DMS 273 (cell line): ENCODE results near the gene TXNRD2.
"Not testable (repeated sequence)": the region's sequence is repeated elsewhere in the genome, so short reads cannot be mapped to it uniquely, and the experiment has no call there.

Experiments used
- DNase-seq: peaks from one replicate; lab custom pipeline; 2025; ENCODE audit not compliant: unreplicated experiment; lab: John Stamatoyannopoulos, UW

Gene TXNRD2

DNA sequence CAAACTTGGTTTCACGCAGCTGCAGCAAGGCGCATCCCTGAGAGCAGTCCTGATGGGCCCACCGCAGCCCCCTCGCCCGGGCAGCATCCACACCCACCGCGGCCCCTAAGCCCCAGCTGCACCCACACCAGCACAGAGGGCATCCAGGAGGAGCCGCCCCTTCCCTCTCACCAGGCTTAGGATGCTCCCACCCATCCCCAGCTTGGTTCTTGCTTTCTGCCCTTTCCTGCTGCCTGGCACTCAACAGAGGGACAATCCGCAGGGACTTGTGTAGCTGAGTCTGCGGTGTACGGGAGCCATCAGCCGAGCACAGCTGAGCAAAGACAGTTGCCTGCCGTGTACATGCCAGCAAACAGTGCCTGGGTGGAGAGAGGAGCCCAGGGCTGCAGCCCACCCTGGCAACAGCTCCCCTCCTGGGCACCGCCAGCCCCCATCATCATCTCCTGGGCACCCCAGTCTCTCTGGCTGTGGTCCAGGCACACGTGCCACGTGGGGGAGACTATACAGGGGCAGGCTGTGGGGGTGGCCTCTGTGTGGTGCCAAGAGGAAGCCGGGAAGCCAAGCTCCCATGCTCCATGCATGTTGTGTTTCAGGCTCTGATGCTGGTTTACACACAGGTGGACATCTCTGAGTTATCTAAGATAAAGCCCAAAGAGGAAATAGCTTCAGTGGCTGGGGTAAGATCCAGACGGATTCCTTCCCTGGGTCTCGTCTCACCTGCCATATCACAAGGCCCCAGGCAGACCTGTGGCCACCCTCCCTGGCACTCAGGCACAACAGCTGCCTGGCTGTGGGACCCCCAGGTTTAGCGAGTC lies 50.9 kb downstream of the TXNRD2 start:
- DNase-seq, result no peak

DNA sequence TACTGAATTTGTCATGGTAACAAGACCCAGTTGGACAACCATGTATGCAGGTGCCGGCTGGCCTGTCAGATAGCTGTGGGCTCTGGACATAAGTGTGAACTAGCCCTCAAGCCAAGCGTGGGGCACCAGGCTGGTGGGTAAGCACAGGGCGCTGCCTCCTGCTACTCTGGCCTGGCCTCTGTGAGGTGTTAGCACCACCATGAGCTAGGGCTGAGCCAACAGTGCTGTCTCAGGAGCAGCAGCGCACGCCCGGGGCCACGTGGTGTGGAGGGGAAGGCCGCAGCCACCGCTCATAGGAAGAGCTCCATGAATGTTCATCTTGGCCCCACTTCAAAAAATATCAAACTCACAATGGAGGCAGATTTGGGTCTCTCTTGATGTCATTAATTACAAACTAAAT lies 51.7 kb downstream of the TXNRD2 start:
- no peak for DNase-seq

- DNase-seq, result no peak
Measured at GRCh38 chr22:19888131-19888746, 53.4 kb downstream of the TXNRD2 start.

- DNase-seq, result no peak
Measured at GRCh38 chr22:19887256-19887985, 54.2 kb downstream of the TXNRD2 start.

DNA sequence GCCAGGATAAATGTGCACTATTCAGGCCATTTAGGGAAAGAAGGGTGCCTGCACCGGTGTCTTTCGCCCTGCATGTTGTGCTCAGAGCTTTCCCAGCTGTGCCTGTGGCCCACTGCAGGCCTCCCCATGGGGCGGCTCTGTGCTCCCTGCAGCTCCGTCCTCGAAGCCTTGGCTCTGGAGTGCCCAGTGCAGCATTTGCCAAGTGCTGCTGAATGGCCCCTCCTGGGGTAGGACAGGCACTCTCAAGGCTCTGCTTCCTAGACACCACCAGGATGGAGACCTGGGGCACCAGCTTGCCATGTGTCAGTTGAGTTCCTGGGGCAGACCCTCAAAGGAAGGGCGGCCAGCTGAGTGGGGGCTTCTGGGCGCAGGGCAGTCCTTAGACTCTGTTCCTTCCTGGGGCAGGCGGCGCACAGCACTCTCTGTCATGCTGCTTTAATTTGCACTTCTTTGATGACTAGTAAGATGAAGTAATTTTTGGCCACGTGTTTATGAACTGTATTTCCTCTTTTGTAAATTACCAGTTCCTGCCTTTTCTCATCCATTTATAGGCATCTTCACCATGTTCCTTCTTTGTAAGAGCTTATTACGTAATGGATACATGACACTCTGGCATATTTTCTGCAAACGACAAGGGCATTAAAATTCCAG lies 54.9 kb downstream of the TXNRD2 start:
- DNase-seq, result no peak

DNA sequence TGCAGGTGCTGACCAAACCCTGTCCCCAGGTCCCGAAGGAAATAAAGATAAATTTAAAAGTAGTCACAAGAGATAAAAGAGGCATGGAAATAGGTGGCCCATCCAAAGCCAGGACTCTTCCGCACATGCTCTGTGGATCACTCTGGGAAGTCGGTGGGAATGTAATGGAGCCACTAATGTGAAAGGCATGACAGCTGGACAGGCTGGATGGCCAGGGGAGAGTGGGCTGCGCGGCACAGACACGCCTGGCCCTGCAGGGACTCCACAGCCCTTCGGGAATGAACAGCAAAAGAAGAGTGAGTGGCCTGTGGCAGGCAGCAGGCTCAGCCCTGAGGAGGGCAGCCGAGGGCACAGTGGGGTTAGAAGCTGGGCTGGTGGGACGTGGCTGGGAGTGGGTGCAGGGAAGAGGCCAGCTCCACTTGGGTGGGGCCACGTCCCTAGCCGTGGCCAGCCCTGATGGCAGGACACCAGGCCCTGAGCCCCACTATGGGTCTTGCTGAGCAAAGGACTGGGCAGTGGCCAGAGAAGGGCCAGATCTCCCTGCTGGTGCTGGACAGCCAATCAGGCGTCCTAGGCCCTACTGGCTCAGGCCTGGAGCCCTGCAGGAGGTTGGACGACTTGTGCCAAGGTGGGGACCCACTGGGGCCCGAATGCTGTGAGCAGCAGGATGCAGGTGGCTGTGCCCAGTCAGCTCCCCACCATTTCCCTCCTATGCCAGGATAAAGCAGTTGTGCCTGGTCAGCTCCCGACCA lies 55.6 kb downstream of the TXNRD2 start:
- no peak for DNase-seq

DNA sequence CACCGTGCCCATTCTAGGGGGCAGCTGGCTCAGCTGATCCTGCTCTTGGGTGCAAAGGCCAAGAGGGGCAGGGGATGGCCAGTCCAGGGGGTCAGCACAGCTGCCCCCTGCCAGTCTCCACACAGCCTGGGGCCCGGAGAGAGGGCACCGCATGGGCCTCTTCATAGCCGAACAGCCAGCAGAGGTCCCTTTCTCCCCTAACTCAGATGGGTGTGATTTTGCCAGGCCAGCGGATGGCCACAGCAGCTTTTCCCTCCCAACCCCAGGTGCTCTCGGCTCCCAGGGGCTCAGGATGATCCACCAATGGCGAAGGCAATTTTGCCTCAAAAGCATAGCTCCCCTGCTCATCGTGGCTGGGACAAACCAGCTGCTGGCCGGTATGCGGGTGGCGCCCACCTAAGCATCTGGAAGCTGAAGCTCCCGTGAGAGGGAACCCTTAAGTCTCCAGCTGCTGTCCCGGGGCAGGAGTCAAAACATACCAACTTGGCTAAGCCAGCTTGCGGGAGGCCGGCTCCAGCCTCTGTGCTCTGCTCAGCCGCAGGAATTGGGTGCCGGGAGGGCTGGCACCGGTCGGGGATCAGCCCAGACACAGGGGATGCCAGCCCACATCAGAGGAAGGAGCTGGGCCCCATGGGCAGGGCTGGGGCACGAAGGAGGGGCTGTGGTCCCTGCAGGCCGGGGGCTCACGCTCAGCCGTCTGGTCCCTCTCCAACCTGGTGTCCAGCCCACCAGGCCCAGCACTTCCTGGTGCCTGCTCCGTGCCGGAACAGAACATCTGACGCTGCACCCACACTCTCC lies 56.5 kb downstream of the TXNRD2 start:
- peak; percentile 31 for DNase-seq

- no peak for DNase-seq
Measured at GRCh38 chr22:19884161-19884953, 57.3 kb downstream of the TXNRD2 start.

GRCh38 chr22:19883446-19883845 lies 58.2 kb downstream of the TXNRD2 start:
- DNase-seq, result not testable (repeated sequence)

- no peak for DNase-seq
Measured at GRCh38 chr22:19882446-19883381, 58.9 kb downstream of the TXNRD2 start.

- peak; percentile 17 for DNase-seq
Measured at GRCh38 chr22:19880786-19881569, 60.6 kb downstream of the TXNRD2 start.

DNA sequence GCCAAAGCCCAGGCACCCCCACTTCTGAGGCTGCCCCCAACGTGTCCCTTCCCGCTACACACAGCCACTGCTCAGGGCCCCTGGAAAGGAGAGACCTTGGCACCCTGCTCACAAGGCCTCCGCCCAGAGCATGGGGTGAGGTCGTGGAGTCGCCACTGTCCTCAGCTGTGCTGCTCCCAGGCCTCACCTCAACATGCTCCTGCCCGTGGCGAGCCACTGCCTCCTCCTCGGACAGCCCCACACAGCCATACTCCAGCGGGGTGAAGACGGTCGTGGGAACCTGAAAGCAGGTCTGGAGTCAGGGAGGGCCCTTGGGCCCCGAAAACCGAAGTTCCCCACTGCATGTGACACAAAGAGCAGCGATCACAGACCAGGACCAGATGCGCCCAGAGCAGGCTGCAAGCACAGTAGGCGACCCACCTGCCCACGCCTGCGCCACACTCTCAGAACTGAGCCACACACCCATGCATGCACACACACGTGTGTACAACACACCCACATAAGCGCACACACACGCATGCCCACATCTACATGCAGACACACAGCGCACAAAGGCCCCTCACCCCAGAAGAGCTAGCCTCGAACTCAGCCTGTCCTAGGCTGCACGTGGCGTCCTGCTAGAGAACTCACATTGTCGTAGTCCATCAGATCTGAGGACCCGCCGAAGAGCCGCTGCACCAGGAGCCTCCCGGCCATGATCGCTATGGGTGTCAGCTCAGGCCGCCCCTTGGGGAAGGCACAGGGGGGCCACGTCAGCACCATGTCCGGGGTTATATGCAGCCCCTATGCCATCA lies 61.4 kb downstream of the TXNRD2 start:
- DNase-seq, result no peak

GRCh38 chr22:19879643-19879991 lies 62.0 kb downstream of the TXNRD2 start:
- DNase-seq, result no peak

DNA sequence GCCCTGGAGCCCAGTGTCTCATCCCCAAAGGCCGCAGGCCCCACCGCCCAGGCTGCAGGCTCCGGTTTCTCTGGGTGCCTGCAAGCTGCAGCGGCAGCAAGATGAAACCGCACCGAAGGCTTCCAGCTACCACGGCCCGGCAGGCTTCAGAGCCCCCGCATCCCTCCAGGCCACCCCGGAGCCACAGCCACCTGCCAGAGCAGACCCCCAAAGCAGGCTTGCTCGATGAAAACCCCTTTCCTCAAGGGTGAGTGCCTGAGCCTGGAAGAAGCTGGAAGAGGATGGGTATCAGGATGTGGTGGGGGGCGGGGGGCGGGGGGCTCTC lies 62.4 kb downstream of the TXNRD2 start:
- DNase-seq, result no peak

DNA sequence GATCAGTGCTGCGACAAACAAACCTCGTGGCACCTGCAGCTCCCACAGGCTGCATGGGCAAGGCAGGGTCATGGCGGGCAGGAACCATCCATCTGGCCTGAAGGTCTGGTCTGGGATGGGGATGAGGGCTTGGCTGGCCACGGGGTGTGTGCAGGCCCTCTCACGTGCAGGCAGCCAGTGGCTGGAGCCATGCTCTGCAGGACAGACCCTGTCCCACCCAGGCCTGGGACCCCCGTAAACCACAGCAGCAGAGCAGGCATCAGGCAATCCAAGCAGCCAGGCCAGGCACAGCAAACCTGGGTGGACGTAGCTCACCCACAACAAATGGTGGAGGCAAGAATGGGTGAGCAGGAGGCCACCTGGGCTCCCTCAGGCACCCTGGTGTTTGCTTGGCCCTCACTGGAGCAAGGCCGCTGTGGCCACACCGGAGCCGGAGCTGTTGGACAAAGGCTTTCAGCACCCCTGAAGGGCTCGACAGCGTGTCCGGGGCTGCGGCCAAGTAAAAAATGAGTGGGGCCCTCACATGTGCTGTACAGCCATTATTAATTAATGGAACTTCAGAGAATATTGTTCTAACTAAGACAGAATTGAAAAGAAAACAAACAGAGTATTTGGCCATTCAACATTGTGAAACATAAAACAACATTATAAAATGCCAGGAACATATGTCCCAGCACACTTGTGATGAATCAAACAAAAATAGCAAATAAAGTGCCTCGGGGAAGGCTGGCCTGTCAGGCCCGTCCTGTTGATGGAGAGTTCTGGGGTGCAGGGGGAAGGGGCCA lies 63.0 kb downstream of the TXNRD2 start:
- DNase-seq, result no peak
